ENCODE data around the gene AGAP1.

Gene AGAP1

GRCh38 chr2:236180076-236180816, 686.4 kb downstream of the AGAP1 start:
- H3K4me3 ChIP-seq (ENCODE audit: low read depth, low read length), result no peak overlapping the region
- no peak for DNase-seq (ENCODE audit: low read depth)

GRCh38 chr2:236180831-236181453, 687.1 kb downstream of the AGAP1 start:
- peak overlapping the region; percentile 8 for H3K4me3 ChIP-seq (ENCODE audit: low read depth, low read length)
- DNase-seq (ENCODE audit: low read depth), result peak; percentile 85
- peak; percentile 82 for TF ChIP-seq CTCF (conservative IDR thresholded peaks at IDR 0.05; ENCODE audit: low read depth, low read length)

More at GRCh38 chr2:236180076-236180816, 686.4 kb downstream of the AGAP1 start:
- TF ChIP-seq CTCF (conservative IDR thresholded peaks at IDR 0.05; ENCODE audit: low read depth, low read length), result no peak
